Measurements from ENCODE around the gene INTS14. TPM values are rescaled to one million over a fixed set of nuclear protein-coding genes. Genes with fewer than 3 reads are reported as not detected.
A peak's percentile ranks its signal among the peaks of the same experiment; 100 is the strongest.

Gene INTS14
- total RNA-seq: 29.9 TPM

DNA sequence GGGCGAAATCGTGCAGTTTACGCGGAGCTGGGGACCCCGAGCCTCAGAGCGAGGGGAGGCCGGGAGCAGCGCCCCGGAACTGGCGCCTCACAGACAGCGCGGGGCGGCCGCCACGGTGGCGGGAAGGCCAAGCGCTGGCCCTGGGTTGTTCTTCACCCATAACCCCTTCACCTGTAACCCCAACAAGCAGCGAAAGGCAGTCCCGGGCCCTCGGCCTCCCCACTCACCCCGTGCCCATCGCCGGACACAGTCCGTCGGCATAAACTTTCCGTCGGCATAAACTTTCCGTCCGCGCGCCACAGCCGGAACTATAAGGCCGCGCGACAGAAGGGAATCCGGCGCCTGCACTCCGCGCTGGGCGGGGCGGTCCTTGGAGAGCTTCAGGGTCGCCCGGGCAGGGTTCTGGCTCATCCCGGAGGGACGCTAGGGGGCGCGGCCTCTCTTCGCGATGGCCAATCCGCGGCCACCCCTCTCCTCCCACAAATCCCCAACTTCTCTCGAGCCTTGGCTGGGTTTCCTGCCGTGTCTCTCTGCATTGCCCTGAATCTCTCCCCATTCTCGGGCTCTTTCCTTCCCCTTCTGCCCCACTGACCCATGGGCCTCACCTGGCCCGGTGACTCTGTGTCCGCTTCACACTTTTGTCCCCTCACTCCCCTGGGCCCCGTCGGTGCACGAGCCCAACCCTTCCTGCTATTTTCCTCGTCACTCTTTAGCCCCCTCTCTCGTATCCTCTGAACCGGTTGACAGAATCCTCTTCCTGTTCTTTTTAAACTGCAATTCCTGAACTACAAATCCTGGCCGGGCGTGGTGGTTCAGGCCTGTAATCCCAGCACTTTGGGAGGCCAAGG lies at the start of gene INTS14:
Gene INTS14, minus strand, starts transcription at position 261 of the 848 bp plus-strand sequence. CDS start 3,751 bp downstream, outside the sequence.
- peak; percentile 78 to 96 (median 96) for DNase-seq (ENCODE audit: low read depth in 2 of 3, low spot score in 2 of 3)

DNA sequence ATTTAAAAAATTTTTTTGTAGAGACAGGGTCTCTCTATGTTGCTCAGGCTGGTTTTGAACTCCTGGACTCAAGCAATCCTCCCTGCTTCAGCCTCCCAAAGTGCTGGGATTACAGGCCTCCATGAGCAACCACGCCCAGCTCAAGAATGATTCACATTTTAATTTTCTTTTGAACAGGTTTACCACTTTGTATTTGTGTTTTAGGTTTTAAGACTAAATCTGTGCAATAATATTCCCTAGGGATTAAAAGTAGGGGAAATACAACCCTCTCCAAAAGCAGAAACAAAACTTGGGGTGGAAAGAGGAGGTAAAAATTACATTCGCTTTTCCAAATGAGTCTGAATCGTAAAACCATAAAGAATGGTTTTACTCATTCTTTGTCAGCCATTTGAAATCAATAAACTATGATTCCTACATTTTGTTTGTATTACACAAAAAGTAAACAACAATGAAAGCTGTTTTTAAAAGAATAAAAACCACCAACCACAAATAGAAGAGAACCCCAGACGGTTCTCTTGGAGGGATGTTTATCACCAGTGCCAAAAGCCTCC lies 48.6 kb upstream of the INTS14 start:
- no peak for DNase-seq (ENCODE audit: low read depth in 2 of 3, low spot score in 2 of 3)

DNA sequence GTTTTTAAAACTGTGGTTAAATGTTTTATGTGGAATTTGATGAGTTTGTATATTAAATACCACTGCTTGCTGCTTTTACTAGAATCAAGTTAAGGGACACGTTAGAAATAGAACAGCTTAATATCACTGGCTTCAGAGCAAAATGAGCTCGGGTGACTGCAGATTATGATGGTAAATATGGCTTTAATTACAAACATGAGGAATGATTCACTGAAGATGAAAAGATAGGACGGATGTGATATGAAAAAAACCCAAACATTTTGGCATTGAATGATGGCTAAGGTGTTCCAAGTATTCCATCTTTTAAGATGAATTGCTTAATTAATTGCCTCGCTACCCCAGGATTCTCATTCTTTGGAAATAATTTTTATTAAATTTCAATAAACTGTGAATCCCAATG lies 44.5 kb upstream of the INTS14 start:
- DNase-seq (ENCODE audit: low read depth in 2 of 3, low spot score in 2 of 3): no peak

GRCh38 chr15:65655026-65655425 lies 44.1 kb upstream of the INTS14 start:
- DNase-seq (ENCODE audit: low read depth in 2 of 3, low spot score in 2 of 3): no peak

GRCh38 chr15:65653801-65654521 lies 43.0 kb upstream of the INTS14 start:
- DNase-seq (ENCODE audit: low read depth in 2 of 3, low spot score in 2 of 3): no peak

DNA sequence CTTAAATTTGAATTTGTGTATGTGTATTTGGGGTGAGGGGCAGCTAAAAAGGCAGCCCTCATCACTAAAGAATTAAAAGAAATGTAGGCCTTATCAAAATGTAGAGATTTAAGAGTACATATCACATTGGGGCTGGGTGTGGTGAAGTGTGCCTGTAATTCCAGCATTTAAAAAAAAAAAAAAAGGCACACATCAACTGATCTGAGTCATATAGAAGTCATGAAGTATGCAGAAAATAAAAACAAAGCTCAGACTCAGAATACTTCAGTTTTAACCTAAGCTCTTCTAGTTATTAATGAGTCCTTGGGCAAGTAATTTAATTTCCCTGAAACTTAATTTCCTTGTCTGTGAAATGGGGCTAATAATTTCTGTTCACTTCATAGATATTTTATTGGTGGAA lies 42.4 kb upstream of the INTS14 start:
- DNase-seq (ENCODE audit: low read depth in 2 of 3, low spot score in 2 of 3): no peak

DNA sequence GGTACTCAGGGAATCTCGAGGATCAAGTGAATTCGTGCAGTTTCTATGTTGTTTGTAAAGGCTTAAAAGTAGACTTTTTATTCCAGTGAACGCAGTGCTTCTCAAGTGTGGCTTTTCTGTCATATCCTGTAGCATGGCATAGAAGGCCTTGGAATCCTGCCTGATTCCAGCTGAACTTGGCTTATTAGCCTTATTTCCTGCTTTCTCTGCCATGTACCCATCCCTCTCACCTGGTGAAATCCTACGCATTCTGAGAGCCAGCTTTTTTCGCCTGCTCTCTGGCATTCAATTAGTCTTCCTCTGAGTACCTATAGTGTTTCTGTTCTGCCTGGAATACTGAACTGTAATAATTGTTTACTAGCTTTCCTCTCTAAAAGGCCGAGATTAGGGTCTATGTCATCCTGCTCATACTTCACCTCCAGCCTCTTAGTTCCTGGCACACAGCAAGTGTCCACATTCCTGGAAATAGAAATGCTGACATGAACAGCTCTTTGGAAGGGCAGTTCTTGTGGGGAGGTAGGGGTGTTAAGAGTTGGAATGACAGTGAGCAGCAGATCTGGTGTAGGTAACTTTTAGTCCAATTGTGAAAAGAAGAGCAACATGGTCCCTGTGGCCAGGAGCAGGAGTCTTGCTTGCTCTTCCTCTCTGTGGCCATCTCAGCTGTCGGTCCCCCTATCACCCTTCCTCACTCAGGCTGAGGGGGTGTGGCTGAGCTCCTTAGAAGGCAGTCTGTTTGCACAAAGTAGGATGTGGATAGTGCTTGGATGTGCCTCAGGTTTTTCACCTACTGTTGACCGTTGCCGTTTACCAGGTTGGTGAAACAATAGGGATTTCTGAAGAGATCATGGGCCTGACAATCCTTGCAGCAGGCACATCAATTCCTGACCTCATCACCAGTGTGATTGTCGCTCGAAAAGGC lies 41.2 kb upstream of the INTS14 start:
- DNase-seq (ENCODE audit: low read depth in 2 of 3, low spot score in 2 of 3): no peak

DNA sequence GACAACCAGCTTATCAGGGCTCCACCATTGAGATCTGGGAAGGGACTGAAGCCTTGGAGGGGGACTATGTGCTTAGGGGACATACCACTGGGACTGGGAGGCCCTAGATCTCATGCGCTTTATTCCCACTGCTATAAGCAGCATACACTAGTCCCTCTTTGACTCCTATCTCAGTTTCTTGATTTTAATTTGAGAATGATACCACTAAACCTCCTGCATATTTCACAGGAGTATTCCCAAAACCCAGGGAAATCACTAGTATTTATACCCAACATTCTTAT lies 40.1 kb upstream of the INTS14 start:
- no peak for DNase-seq (ENCODE audit: low read depth in 2 of 3, low spot score in 2 of 3)

DNA sequence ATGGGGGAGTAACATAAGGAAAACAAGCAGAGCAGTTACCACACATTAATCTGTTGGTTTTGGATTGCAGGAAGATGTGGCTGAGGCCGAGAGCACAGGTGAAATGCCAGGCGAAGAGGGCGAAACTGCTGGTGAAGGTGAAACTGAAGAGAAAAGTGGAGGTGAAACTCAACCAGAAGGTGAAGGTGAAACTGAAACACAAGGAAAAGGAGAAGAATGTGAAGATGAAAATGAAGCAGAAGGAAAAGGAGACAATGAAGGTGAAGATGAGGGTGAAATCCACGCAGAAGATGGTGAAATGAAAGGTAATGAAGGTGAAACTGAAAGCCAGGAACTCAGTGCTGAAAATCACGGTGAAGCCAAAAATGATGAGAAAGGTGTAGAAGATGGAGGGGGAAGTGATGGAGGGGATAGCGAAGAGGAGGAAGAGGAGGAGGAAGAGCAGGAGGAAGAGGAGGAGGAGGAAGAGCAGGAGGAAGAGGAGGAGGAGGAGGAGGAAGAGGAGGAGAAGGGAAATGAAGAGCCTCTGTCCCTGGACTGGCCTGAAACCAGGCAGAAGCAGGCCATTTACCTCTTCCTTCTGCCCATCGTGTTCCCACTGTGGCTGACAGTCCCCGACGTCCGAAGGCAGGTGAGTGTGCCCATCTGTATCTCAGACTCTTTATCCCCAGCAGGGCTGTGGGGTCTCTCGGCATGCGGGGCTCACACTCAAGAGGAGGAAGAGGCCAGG lies 39.5 kb upstream of the INTS14 start:
- DNase-seq (ENCODE audit: low read depth in 2 of 3, low spot score in 2 of 3): no peak

- DNase-seq (ENCODE audit: low read depth in 2 of 3, low spot score in 2 of 3): no peak
These were observed 35.6 kb upstream of the INTS14 start for GRCh38 chr15:65646486-65646885.

GRCh38 chr15:65645392-65645791 lies 34.5 kb upstream of the INTS14 start:
- no peak for DNase-seq (ENCODE audit: low read depth in 2 of 3, low spot score in 2 of 3)

- no peak for DNase-seq (ENCODE audit: low read depth in 2 of 3, low spot score in 2 of 3)
These were observed 33.4 kb upstream of the INTS14 start for GRCh38 chr15:65644282-65644681.

DNA sequence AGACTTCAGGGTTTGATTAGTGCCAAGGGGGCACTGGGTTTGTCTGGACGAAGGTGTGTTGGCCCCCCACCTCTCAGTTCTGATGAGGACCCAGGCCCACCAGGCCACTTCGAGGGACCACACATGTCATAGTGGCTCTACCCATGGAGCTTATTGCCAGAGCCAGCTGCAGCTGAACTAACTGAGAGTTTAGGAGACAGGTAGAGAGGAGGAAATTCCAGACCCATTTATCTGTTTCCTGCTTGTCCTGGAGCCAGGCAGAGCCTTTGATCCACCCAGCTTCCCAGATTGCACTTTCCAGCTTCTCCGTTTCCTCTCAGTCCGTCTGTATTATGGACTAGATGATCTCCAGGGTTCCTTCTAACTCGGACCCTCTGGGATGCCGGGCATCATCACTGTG lies 31.7 kb upstream of the INTS14 start:
- no peak for DNase-seq (ENCODE audit: low read depth in 2 of 3, low spot score in 2 of 3)

DNA sequence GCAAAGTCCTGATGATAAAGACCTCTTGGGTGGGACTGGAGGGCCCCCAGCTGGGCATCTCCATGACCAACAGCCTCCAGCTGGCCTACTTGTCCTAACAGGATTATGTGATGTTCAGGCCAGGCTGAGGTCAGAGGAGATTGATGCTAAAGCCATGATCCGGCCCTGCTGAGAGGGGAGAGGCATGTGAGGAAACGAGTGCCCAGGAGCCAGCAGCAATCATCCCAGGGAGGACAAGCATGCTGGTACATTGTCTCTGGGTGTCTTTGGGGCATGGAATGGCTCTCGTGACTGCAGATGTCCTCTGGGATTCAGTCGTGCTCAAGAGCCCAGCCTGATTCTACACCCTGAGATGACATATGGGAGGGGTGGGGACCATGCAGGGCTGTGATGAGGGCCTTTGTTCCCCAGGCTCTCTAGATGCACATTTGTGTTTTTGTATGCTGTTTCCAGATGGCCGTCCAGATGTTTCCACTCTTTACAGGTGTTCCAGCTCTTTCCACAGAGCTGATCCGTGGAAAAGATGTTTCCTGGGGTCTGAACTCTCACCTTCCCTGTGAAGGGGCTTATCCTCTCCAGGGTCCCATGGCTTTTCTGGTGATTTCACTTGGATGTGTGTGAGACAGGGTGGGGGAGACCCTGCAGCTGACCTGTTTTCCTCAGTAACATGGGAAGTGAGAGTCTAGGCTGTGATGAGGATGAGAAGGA lies 31.0 kb upstream of the INTS14 start:
- no peak for DNase-seq (ENCODE audit: low read depth in 2 of 3, low spot score in 2 of 3)

GRCh38 chr15:65639509-65639908 lies 28.6 kb upstream of the INTS14 start:
- DNase-seq (ENCODE audit: low read depth in 2 of 3, low spot score in 2 of 3): no peak

GRCh38 chr15:65638681-65639089 lies 27.8 kb upstream of the INTS14 start:
- DNase-seq (ENCODE audit: low read depth in 2 of 3, low spot score in 2 of 3): peak; percentile 31 to 84 (median 73)

GRCh38 chr15:65638109-65638508 lies 27.2 kb upstream of the INTS14 start:
- no peak for DNase-seq (ENCODE audit: low read depth in 2 of 3, low spot score in 2 of 3)

GRCh38 chr15:65634356-65634755 lies 23.4 kb upstream of the INTS14 start:
- no peak for DNase-seq (ENCODE audit: low read depth in 2 of 3, low spot score in 2 of 3)

- no peak for DNase-seq (ENCODE audit: low read depth in 2 of 3, low spot score in 2 of 3)
These were observed 22.8 kb upstream of the INTS14 start for GRCh38 chr15:65633752-65634151.
